SK-N-SH (cell line): ENCODE measurements around the gene SAP30BP. TPM values are rescaled to one million over a fixed set of nuclear protein-coding genes. Genes with fewer than 3 reads are reported as not detected.
A peak's percentile ranks its signal among the peaks of the same experiment; 100 is the strongest.

Source experiments
- CTCF ChIA-PET: fragments of 300-600, 350-600 bp; formaldehyde crosslinking; extraction: SDS; loops from one replicate; lab custom pipeline; 2021; lab: Yijun Ruan, JAX
- POLR2A ChIA-PET: fragments of 350-600 bp; sonication (Branson Sonifier 250); formaldehyde crosslinking; extraction: SDS; loops from one replicate; lab custom pipeline; 2020; ENCODE audit warnings: antibody characterized with exemption, inconsistent platforms; lab: Yijun Ruan, JAX
- DNase-seq: peaks from one replicate; pipeline ENCODE4 v3.0.0; 2012
- H2AFZ ChIP-seq: fragments of 200-600 bp; sonication (generic); 2 replicates; pipeline ENCODE4 v1.8.1; 2016; ENCODE audit warnings: antibody characterized with exemption, mild to moderate bottlenecking, low read depth
- H3F3A ChIP-seq: fragments of 200-600 bp; sonication (generic); replicated peaks from 2 replicates; pipeline ENCODE3; 2016; ENCODE audit warnings: antibody characterized with exemption, mild to moderate bottlenecking; ENCODE audit not compliant: insufficient read depth
- H3K27ac ChIP-seq, 2 experiments: fragments of 200-500 bp in 1 of 2; fragments of 200-600 bp in 1 of 2; sonication (Bioruptor generic) in 1 of 2; sonication (generic), shearing (Covaris generic) in 1 of 2; 2 replicates each; pipeline versions ENCODE4 v1.5.1 to v1.6.1; 2014 to 2016; ENCODE audit warnings: low read depth in 2 of 2, inconsistent platforms in 1 of 2, low read length in 1 of 2, mild to moderate bottlenecking in 1 of 2, mixed read lengths in 1 of 2
- H3K27me3 ChIP-seq: fragments of 200-600 bp; sonication (generic), shearing (Covaris generic); 2 replicates; pipeline ENCODE4 v1.6.1; 2016; ENCODE audit warnings: mixed run types; ENCODE audit not compliant: insufficient read depth
- H3K36me3 ChIP-seq, 2 experiments: fragments of 200-500 bp in 1 of 2; fragments of 200-600 bp in 1 of 2; sonication (Bioruptor generic) in 1 of 2; sonication (generic) in 1 of 2; replicated peaks in 1 of 2; 2 replicates each; pipeline versions ENCODE3 to v1.5.1; 2014 to 2016; ENCODE audit warnings: low read length in 1 of 2, mild to moderate bottlenecking in 1 of 2; ENCODE audit not compliant: insufficient read depth in 2 of 2, control insufficient read depth in 1 of 2
- H3K4me1 ChIP-seq, 2 experiments: fragments of 200-500 bp in 1 of 2; fragments of 200-600 bp in 1 of 2; sonication (Bioruptor generic) in 1 of 2; sonication (generic), shearing (Covaris generic) in 1 of 2; 2 replicates each; pipeline versions ENCODE4 v1.5.1 to v1.6.1; 2014 to 2016; ENCODE audit warnings: low read depth in 1 of 2, low read length in 1 of 2, mixed run types in 1 of 2; ENCODE audit not compliant: insufficient read depth in 2 of 2, control insufficient read depth in 1 of 2
- H3K4me2 ChIP-seq: fragments of 200-600 bp; sonication (generic), shearing (Covaris generic); 2 replicates; pipeline ENCODE4 v1.6.1; 2017; ENCODE audit warnings: mixed run types
- H3K4me3 ChIP-seq, 2 experiments: fragments of 200-500 bp in 1 of 2; fragments of 200-600 bp in 1 of 2; sonication (Bioruptor generic) in 1 of 2; sonication (generic), shearing (Covaris generic) in 1 of 2; 2 replicates each; pipeline versions ENCODE4 v1.5.1 to v1.8.1; 2014 to 2016; ENCODE audit warnings: low read depth in 2 of 2, inconsistent platforms in 1 of 2, low read length in 1 of 2, mild to moderate bottlenecking in 1 of 2, mixed read lengths in 1 of 2, moderate library complexity in 1 of 2
- H3K79me2 ChIP-seq: fragments of 200-600 bp; sonication (generic); 2 replicates; pipeline ENCODE4 v1.8.1; 2017; ENCODE audit warnings: mild to moderate bottlenecking; ENCODE audit not compliant: insufficient read depth
- H3K9ac ChIP-seq: fragments of 200-600 bp; sonication (generic); 2 replicates; pipeline ENCODE4 v1.6.1; 2017; ENCODE audit warnings: mixed run types
- H3K9me2 ChIP-seq: fragments of 200-600 bp; sonication (generic); 2 replicates; pipeline ENCODE4 v1.6.1; 2017; ENCODE audit warnings: mixed run types
- H3K9me3 ChIP-seq: fragments of 200-600 bp; sonication (generic); 2 replicates; pipeline ENCODE4 v1.6.1; 2017; ENCODE audit warnings: mixed run types, mild to moderate bottlenecking, moderate library complexity
- H4K20me1 ChIP-seq: fragments of 200-600 bp; sonication (generic); 2 replicates; pipeline ENCODE4 v1.6.1; 2017; ENCODE audit warnings: mild to moderate bottlenecking, mixed run types; ENCODE audit not compliant: insufficient read depth
- CHD2 ChIP-seq: fragments of 150-350 bp; IDR thresholded peaks from 2 replicates; pipeline ENCODE4 v1.6.1; 2018; ENCODE audit warnings: low read length; ENCODE audit not compliant: partially characterized antibody
- EP300 ChIP-seq, 2 experiments: IDR thresholded peaks; 2 replicates each; pipeline versions ENCODE4 v1.4.0 to v1.6.1; 2012; ENCODE audit warnings: borderline replicate concordance in 1 of 2, low read depth in 1 of 2, low read length in 1 of 2
- FOXM1 ChIP-seq: IDR thresholded peaks from 2 replicates; pipeline ENCODE4 v1.4.0; 2012; ENCODE audit warnings: low read depth, mild to moderate bottlenecking
- GATA2 ChIP-seq: sonication (generic); formaldehyde crosslinking; IDR thresholded peaks from 2 replicates; pipeline ENCODE4 v1.5.0; 2020; ENCODE audit warnings: mild to moderate bottlenecking, missing genetic modification reagents
- IRF3 ChIP-seq: fragments of 150-350 bp; IDR thresholded peaks from 2 replicates; pipeline ENCODE4 v1.6.1; 2016; ENCODE audit warnings: mild to moderate bottlenecking, low read depth, low read length
- MAX ChIP-seq: IDR thresholded peaks from 2 replicates; pipeline ENCODE4 v1.4.0; 2012; ENCODE audit warnings: low read depth
- MEF2A ChIP-seq: IDR thresholded peaks from 2 replicates; pipeline ENCODE4 v1.4.0; 2012; ENCODE audit warnings: low read depth, borderline replicate concordance
- MXI1 ChIP-seq: IDR thresholded peaks from 2 replicates; pipeline ENCODE4 v1.6.1; 2012; ENCODE audit warnings: mild to moderate bottlenecking, low read depth, low read length, improper control_type of control experiment
- NFIC ChIP-seq: IDR thresholded peaks from 2 replicates; pipeline ENCODE4 v1.4.0; 2012; ENCODE audit warnings: borderline replicate concordance
- NRF1 ChIP-seq: IDR thresholded peaks from 2 replicates; pipeline ENCODE4 v1.6.1; 2012; ENCODE audit warnings: low read depth, mild to moderate bottlenecking, low read length
- PBX3 ChIP-seq: IDR thresholded peaks from 2 replicates; pipeline ENCODE4; 2012
- POLR2AphosphoS5 ChIP-seq: IDR thresholded peaks from 2 replicates; pipeline ENCODE4 v1.6.1; 2012; ENCODE audit warnings: low read depth, low read length
- RAD21 ChIP-seq: IDR thresholded peaks from 2 replicates; pipeline ENCODE4 v1.6.1; 2012; ENCODE audit warnings: mild to moderate bottlenecking, low read length
- REST ChIP-seq: IDR thresholded peaks from 2 replicates; pipeline ENCODE4 v1.6.1; 2012; ENCODE audit warnings: mild to moderate bottlenecking, low read depth, low read length, moderate library complexity
- RFX5 ChIP-seq: IDR thresholded peaks from 2 replicates; pipeline ENCODE4 v1.6.1; 2012; ENCODE audit warnings: mild to moderate bottlenecking, improper control_type of control experiment, low read length
- SIN3A ChIP-seq: IDR thresholded peaks from 2 replicates; pipeline ENCODE4 v1.6.1; 2012; ENCODE audit warnings: low read depth, mild to moderate bottlenecking, low read length, moderate library complexity, borderline replicate concordance
- TAF1 ChIP-seq: IDR thresholded peaks from 2 replicates; pipeline ENCODE4 v1.6.1; 2012; ENCODE audit warnings: low read depth, mild to moderate bottlenecking, low read length, moderate library complexity, borderline replicate concordance
- TCF12 ChIP-seq: IDR thresholded peaks from 2 replicates; pipeline ENCODE4 v1.4.0; 2012
- TEAD4 ChIP-seq: IDR thresholded peaks from 2 replicates; pipeline ENCODE4 v1.4.0; 2012; ENCODE audit warnings: mild to moderate bottlenecking, borderline replicate concordance; ENCODE audit not compliant: insufficient read depth
- USF1 ChIP-seq: IDR thresholded peaks from 2 replicates; pipeline ENCODE4 v1.4.0; 2012; ENCODE audit warnings: low read depth, borderline replicate concordance
- USF2 ChIP-seq: fragments of 150-350 bp; IDR thresholded peaks from 2 replicates; pipeline ENCODE4 v1.6.1; 2017; ENCODE audit warnings: antibody characterized with exemption, low read length, low read depth, borderline replicate concordance
- ZBTB33 ChIP-seq: IDR thresholded peaks from 2 replicates; pipeline ENCODE4 v1.4.0; 2012; ENCODE audit warnings: low read depth, borderline replicate concordance
- WGBS: methylation state at CpG from one replicate; pipeline ENCODE4 v1.1.6; 2017; ENCODE audit warnings: low lambda C conversion rate; 5-methylcytosine and 5-hydroxymethylcytosine counted together
- polyA plus RNA-seq, 3 experiments: library from polyadenylated mRNA; depleted of rRNA; stranded (reverse); fragments of >200 nt; gene quantifications; 2 replicates each; pipeline ENCODE4 v1.2.3, GENCODE V29; 2012

The SAP30BP gene
- polyA plus RNA-seq, 1 of the 3 experiments (the other 2 are of a cell fraction): 158 TPM

GRCh38 chr17:75707079-75707571 is 40.0 kb downstream of the SAP30BP start (continued):
- TF ChIP-seq CHD2 (no peak), USF1 (no peak)
- TF ChIP-seq, all 33 proteins: peak for 10

- TF ChIP-seq TEAD4 (no peak), MXI1 (no peak), GATA2 (CRISPR knock-in tag) (no peak), TAF1 (no peak), NFIC (no peak), IRF3 (no peak), USF2 (no peak), POLR2AphosphoS5 (no peak), FOXM1 (no peak), PBX3 (no peak), NRF1 (no peak), RAD21 (no peak), MEF2A (no peak), TCF12 (no peak), EP300 (IDR thresholded peaks at IDR 0.05; ENCODE audit: borderline replicate concordance in 1 of 2, low read depth in 1 of 2, low read length in 1 of 2) (no peak), REST (no peak), MAX (no peak), ZBTB33 (no peak), RFX5 (no peak), SIN3A (no peak)
- WGBS: 55% methylated on average over 2 of the region's 2 CpGs
Observed at GRCh38 chr17:75712446-75712845, 45.3 kb downstream of the SAP30BP start.

More at GRCh38 chr17:75712446-75712845, 45.3 kb downstream of the SAP30BP start:
- Histone ChIP-seq H2AFZ (0 out of 2 replicates have a peak overlapping the region, but pooled peaks have one; percentile 40), H3K9ac (no peak overlapping the region), H3K9me2 (no peaks in the 10 kb centered on the region), H3K4me3 (no peak overlapping the region), H3K79me2 (no peaks in the 10 kb centered on the region), H3K4me2 (no peak overlapping the region), H4K20me1 (no peaks in the 10 kb centered on the region), H3K27me3 (peaks cover 1% of the 10 kb centered on the region; the same call in 1 of the 2 replicates), H3F3A (peaks cover 22% of the 10 kb centered on the region), H3K36me3 (peaks cover 0 to 14% of the 10 kb centered on the region in 2 experiments), H3K4me1 (peaks cover 0 to 5% of the 10 kb centered on the region in 2 experiments; a peak in 2 of 4 replicates), H3K9me3 (no peaks in the 10 kb centered on the region), H3K27ac (no peak overlapping the region)
- ChIA-PET CTCF (interaction anchor here (1.0 to 4.9 kb wide), 4 partner anchors 35 to 79 kb away, joined by 3 to 28 read pairs (median 6); partner anchors contain the start of gene SMIM5), POLR2A (no interaction called here)
- no peak for DNase-seq
